ENCODE results near the gene DGAT2L6.

DNA sequence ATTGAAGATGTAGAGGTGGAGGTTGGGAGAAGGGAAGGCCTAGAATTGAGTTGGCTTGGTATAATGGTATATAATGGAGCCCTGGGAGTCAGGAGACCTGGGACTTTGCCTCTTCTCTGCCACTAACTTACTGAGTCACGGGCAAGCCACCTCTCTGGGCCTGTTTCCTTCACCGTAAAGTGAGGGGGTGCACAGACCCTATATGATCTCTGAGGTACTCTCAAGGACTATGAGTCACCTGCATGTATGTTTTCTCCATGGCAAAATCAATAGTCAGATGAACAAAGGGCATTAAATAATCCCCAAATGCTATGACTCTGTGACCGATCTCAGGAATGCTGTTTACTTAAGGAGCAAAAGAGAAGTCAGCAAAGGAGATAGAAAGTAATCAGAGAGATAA, 77.6 kb downstream of the DGAT2L6 start:
- TF ChIP-seq, protein P1, sequence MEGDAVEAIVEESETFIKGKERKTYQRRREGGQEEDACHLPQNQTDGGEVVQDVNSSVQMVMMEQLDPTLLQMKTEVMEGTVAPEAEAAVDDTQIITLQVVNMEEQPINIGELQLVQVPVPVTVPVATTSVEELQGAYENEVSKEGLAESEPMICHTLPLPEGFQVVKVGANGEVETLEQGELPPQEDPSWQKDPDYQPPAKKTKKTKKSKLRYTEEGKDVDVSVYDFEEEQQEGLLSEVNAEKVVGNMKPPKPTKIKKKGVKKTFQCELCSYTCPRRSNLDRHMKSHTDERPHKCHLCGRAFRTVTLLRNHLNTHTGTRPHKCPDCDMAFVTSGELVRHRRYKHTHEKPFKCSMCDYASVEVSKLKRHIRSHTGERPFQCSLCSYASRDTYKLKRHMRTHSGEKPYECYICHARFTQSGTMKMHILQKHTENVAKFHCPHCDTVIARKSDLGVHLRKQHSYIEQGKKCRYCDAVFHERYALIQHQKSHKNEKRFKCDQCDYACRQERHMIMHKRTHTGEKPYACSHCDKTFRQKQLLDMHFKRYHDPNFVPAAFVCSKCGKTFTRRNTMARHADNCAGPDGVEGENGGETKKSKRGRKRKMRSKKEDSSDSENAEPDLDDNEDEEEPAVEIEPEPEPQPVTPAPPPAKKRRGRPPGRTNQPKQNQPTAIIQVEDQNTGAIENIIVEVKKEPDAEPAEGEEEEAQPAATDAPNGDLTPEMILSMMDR (IDR thresholded peaks at IDR 0.05 in 4 of 5, conservative IDR thresholded peaks at IDR 0.05 in 1 of 5), result no peak
- TF ChIP-seq POLR2A (IDR thresholded peaks at IDR 0.05), result no peak

Measured in gastrocnemius medialis (tissue), 4 donors.